Hypothalamus (tissue), 51 donors: ENCODE results near the gene BCL2L15.

Source experiments
- DNase-seq, 51 donors: peaks; one replicate each; lab custom pipeline; 2025; lab: John Stamatoyannopoulos, UW

Gene BCL2L15

DNA sequence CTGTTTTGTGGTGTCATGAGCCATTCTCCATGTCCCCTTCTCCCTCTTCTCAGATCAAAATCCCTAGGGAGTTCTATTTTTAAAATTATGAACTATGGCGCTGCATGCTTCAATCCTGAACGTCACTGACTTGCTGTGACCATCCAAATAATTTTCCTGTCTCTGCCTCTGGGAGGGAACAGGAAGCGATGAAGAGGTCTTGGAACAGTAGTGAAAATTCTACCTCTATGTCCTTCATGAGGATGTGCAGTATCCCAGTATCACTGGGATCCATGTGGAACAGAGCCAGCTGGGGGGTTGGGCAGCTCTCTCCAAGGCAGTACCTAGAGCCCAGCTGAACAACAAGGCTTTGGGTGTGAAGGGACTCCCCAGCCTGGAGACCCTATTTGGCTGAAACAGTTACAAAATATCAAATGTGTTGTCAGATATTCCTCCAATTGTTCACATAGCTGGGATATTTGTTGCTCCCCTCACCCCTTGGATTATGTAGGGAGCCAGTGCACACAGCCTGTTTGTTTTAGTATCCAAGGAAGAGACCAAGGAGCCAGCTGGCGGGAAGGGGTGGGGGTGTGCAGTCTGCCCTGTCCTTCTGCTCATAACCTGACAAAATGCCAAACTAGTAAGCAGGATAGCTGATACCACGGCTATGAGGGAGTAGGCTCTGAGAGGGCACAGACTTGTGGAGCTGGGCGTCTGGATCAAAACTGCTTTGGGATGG, 25.4 kb upstream of the BCL2L15 start:
- peak in 9 of 51 donors; percentile 1 to 16 (median 8) for DNase-seq

DNA sequence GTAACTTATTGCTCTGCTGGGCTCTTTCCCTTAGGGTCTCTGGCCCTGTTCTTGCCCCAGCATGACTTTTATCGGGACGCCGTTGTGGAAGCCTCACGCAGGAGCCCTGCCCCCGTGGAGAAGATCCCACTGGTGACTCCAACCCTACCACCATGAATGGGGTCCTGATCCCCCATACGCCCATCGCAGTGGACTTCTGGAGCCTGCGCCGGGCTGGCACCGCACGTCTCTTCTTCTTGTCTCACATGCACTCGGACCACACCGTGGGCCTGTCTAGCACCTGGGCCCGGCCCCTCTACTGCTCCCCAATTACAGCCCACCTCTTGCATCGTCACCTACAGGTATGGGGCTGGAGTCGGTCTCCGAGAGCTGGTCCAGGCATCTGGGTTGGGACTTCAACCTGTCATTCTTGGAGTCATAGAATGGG, 18.1 kb upstream of the BCL2L15 start:
- DNase-seq, result peak in 8 of 51 donors; percentile 37 to 71 (median 52)

DNA sequence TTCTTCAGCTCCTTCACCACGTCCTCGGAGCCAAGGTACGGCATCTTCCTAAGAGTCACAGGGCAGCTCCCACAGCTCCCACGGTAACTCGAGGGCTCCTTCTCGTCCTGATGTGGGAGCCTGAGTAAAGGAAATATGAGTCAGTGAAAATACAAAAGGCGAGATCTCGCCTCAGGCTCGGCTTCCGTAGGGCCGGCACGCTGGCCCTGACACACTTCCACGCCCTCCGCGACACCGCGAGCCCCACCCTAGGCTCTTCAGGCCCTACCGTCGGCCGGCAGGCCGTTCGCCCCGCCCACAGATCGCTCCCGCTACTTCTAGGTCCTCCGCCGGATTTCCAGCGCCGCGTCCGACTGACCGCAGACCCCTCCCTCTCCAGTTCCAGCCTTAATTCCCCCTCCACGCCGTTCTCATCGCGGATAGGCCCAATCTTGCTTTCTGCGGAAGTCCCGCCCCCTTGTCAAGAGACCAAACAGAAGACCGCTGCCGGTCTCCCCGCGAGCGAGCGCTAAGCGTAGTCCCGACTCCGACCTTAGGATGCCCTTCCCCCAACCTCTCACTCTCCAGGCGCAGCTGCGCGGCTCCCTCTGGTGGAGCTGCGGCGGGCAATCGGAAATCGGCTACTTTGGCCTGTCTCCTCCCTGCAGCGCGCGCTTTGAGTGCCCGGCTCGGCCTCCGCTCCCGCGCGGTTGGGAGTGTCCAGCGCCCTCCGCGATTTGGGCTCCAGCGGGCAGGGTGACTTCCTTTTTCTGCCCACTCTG, 17.5 kb upstream of the BCL2L15 start, which contains the start of the genes AP4B1 and DCLRE1B:
TSS of gene AP4B1 (minus strand) at position 126 of the 761 bp plus-strand sequence. CDS start at position 44, 82 bp downstream.
TSS of gene DCLRE1B (plus strand) at position 653 of the 761 bp plus-strand sequence. CDS start 261 bp downstream, outside the sequence.
- DNase-seq, result peak; percentile 79 to 99 (median 97)

DNA sequence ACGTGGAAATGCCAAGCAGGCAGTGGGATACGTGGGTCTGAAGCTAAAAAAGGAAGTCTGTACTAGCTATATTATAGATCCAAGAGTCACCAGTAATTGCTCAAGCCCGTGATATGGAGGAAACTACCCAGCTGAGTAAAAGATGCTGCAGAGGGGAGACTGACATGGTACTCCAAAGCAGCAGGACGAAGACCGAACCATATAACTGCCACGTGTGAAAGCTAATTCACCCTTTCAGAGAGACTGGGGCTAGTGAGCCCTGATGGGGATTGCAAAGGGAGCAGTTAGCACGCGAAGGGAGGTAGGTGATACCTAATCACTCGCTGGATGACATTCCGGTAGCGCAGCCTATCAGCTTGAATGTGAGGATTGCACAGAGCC, 16.9 kb upstream of the BCL2L15 start:
- DNase-seq, result peak in 4 of 51 donors; percentile 45 to 62 (median 49)

DNA sequence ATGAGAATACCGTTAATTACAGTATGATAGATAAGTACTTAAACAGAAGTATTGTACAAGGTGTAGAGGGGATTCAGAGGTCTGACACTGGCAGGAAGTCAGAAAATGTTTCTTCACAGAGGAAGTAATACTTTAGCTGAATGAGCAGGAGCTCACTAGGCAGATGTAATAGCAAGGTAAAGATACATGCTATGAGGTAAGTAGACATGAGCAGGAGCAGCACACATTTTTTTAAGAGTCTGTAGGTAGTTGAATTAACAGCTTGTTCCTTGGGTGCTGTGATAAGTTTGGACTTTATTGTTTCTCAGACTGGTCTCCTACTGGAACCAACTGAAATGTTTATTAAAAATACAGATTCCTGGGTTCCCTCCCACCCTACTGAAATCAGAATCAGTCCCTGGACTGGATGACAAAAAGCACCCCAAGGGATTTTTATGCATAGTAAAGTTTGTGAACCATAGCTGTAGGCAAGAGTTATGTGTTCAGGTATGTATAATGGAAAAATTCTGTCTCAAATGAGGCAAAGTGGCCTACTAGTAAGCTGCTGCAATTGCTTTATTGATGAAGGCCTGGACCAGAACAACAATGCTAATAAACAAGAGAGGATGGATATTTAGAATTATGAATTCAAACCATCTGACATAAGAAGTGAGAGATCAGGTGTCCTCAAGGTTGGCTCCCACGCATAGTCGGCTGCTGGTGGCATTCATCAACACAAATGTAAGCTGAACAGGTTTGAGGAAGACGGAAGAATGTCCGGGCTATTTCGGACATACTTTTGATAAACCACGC, 16.3 kb upstream of the BCL2L15 start:
- peak in 2 of 51 donors; percentile 6 to 50 for DNase-seq

DNA sequence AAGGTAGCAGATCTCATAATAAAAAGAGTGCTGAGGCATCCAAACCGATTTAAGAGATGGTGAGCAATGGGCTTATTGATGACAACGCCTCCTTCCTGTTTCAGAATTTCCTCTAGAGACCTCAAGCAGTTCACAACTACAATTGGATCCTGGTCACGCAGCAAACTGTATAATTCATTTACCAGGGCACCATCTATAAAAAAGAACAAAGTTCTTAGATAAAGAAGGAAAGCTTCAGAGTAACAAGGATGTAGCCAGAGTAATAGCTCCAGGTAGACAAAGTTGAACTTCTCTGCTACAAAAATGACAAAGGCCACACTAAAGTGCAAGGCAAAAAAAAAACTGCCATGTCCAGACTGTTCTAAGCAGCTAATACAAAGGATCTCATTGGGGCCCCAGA, 13.8 kb upstream of the BCL2L15 start:
- DNase-seq, result no peak

DNA sequence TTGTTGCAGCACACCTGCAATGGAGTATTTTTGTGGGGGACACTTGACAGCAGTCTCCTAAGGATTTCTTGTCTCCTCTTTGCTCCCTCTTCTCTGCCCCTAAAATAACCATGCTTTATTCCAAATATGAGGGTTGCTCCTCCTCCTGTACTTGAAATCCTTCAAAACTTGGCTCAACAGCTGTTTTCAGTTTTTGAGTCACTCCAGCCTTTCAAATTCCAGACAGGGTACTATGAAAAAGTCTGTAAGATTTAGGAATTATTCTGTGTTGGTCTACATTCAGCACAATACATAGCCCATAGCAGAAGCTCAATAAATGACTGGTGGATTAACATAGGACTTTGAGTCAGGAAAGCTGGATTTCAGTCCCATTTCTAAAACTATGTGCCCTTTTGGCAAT, 11.7 kb upstream of the BCL2L15 start:
- no peak for DNase-seq

DNA sequence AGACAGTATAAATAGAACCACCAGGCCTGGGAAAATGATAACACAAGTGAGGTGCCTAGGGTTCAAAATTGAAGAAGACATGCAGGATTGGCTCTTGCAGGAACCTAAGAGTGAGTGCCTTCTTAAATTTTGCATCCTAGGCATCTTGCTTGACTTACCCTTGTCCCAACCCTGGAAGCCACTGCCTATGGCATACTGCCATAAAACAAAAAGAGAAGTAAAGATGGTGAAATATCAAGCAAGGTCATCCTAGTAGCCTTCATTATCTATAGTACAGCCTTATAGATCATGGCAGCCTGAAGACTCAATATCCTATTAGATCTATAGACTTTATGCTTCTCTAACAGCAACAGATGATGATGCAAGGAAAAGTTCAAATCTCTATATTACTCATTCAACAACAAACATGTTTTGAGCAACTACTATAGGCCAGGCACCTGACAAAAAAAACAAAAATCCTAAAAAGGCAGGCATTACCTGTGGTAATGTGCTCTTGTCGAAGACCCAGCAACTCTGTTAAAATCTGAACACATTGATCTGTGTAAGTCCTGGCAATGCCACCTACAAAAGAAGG, 10.9 kb upstream of the BCL2L15 start:
- no peak for DNase-seq

DNA sequence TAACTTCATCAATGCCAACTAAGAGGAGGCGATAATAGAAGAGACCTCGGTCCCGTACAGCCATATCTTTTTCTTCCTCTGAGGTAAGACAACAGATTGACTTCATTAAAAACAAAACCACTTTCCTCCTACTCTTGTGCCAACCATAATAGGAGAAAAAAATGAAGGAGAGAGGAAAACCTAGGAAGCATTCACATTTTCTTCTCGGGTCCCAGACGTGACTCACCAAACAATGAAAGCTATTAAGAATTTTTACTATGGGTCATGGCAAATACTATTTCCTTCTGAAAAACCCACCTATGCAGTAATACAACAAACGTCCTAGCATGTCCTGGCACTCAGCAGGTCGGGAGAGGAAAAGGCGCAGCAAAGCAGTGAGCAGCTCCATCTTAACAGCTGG, 8.6 kb upstream of the BCL2L15 start:
- no peak for DNase-seq

DNA sequence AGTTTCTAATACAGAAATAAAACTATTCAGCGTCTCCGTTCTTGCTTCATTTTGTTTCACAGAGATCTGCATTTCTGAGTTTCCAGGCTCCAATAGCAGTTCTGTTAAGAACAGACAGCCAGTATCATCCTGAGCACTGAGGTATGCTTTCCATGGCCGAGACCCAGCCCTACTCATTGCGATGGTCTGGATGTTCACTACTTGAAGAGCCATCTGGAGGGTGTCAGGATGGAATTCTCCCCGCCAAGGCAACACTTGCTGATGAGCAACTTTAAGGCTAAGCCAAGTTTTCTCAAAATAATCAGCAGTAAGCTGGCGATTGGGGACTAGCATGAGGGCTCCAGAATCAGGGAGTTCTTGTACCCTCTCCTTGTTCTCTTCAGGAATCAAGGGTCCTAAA, 7.7 kb upstream of the BCL2L15 start:
- DNase-seq, result peak in 1 of 51 donors; percentile 11

DNA sequence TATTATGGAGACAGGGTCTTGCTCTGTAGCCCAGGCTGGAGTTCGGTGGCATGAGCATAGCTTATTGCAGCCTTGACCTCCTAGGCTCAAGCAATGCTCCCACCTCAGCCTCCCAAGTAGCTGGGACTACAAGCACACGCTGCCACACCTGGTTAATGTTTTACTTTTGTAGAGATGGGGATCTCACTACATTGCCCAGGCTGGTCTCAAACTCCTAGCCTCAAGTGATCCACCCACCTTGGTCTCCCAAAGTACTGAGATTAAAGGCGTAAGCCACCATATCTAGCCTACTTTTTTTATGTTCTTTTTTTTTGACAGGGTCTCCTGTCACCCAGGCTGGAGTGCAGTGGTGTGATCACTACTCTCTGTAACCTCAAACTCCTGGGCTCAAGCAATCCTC, 5.9 kb upstream of the BCL2L15 start:
- DNase-seq, result no peak

DNA sequence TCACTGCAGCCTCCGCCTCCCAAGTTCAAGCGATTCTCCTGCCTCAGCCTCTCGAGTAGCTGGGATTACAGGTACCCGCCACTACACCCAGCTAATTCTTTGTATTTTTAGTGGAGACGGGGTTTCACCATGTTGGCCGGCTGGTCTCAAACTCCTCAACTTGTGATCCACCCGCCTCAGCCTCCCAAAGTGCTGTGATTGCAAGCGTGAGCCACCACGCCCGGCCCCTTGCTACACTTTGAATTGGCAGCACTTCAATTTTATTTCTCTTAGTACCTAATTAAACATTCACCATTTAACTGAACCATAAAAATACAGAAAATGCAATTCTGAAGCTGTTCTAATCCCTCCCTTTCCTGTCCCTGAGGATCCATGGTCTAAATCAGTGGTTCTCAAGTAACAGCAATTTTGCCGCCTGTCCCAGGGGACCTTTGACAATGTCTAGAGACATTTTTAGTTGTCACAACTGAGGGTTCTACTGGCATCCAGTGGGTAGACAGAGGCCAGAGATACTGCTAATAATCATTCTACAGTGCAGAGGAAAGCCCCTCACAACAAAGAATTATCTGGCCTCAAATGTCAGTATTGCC, 4.3 kb upstream of the BCL2L15 start:
- DNase-seq, result no peak

DNA sequence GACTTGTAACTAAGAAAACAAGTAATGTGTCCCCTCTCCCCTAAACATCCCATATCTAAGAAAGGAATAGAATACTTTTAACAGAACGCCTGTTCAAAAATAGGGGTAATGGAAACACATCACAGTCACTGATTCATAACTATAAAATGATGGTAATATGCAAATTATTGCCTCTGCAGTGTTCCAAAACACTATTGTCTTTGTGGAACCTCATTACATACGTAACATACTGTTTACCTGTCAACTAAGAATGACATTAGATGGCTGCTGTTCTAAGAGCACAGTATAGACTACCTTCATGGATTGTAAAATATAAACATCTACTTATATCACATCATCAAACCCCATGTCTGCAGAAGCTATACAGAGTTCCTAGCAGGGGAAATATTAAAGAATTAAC, 3.4 kb upstream of the BCL2L15 start:
- no peak for DNase-seq

DNA sequence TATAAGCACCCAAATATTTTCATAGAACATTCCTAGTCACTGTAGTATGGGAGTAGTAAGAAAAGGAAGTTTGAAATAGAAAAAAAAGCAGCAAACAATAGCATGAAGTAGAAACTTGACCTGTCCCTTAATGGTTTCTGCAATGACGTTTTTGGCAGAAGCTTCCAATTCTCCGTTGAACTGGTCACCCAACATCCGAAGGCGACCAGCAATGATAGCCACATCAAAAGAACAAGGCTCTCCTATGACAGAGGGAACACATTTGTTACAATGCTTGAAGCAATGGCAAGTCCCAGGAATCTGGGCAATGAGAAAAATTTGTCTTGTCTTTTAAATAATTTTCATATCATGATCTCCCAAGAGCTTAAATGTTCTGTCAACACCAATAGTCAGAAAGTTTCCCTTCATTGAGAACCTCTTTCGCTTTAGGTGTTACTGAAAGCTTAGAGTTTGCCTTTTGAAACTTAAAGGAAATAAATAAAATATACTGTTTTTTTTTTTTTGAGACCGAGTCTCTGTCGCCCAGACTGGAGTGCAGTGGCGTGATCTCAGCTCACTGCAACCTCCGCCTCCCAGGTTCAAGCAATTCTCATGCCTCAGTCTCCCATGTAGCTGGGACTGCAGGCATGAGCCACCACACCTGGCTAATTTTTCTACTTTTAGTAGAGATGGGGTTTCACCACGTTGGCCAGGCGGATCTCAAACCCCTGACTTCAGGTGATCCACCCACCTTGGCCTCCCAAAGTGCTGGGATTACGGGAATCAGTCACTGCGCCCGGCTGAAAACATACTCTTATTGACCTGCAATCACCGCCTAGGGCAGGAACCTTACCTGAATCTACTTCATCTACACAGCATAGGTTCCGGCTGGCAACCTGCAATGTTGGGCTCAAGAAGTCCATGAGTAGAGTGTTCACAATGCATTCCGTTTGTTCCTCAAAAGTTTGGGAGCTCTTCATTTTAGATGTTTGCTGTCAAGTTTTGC, 672 bp downstream of the BCL2L15 start:
- no peak for DNase-seq

DNA sequence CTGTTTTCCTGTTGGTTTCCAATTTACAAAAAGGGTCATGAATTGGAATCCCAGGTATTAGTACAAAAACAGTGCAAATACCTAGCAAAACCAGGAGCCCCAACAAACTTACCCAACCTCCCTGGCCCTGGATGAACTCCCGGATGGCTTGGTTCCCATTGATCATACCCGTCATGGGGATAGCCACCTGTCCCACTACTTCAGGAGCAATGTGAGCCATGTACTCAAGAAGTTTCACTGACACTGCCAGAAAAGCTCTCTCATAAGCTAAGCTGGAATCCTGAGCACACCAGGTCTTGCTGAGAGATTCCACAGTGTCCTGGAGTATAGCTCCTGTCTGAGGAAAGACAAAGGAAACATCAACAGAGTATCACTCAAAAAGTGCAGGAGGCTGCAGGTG, 5.7 kb downstream of the BCL2L15 start:
- DNase-seq, result no peak

DNA sequence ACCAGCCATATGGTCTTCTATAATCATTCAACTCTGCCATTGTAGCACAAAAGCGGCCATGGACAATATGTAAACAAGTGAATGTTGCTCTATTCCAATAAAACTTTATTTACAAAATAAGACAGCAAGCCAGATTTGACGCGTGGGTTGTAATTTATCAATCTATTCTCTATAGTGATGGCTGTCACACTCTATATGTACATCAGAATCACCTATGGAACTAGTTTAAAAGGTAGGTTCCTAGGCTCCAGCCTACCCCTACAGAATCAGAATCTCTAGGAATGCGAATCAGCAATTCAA, 7.7 kb downstream of the BCL2L15 start:
- no peak for DNase-seq

DNA sequence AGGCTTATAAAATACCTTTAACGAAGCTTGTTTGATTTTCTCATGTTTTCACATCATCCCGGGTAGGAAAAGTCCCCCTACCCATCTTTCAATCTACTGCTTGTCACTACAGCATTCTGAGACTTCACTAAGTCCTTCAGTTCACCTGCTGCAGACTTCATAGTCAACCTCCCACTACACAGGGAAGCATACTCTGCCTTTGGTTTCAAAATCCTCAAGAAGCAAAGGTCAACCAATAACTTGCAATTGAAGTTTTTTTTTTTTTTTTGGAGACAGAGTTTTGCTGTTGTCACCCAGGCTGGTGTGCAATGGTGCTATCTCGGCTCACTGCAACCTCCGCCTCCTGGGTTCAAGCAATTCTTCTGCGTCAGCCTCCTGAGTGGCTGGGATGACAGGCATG, 11.2 kb downstream of the BCL2L15 start:
- no peak for DNase-seq

DNA sequence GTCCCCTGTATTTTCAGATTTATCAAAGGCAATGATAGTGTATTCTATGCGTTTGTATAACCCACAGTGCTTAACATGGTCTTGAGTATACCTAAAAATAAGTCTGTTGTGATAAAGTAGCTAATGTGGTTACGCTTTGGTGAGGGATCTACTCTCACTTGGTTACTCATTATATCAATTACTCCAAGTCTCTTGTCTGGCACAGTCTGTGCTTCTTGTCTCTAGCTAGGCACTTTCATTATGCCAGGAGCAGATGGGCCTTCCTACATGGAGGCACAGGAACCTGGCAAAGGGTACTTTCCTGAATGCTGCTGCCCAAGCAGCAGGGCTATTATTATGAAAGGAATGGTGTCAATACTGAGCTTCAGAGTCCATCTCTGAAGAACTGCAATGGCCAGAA, 11.7 kb downstream of the BCL2L15 start:
- no peak for DNase-seq
